Measurements from ENCODE around the gene ZNF555.
"Not testable (repeated sequence)": the region's sequence is repeated elsewhere in the genome, so short reads cannot be mapped to it uniquely, and the experiment has no call there.

The ZNF555 gene

GRCh38 chr19:2869618-2870017 is 28.3 kb downstream of the ZNF555 start:
- DNase-seq, result no peak

GRCh38 chr19:2872175-2872574 is 30.9 kb downstream of the ZNF555 start:
- peak; percentile 20 for DNase-seq

GRCh38 chr19:2877398-2878331 is 36.4 kb downstream of the ZNF555 start:
- no peak for DNase-seq

GRCh38 chr19:2883686-2884439 is 42.6 kb downstream of the ZNF555 start:
- DNase-seq, result no peak

- DNase-seq, result no peak
Measured at GRCh38 chr19:2885736-2886135, 44.5 kb downstream of the ZNF555 start.

GRCh38 chr19:2887391-2887914 is 46.2 kb downstream of the ZNF555 start:
- peak; percentile 56 for DNase-seq

- no peak for DNase-seq
Measured at GRCh38 chr19:2888731-2889224, 47.5 kb downstream of the ZNF555 start.

- DNase-seq, result not testable (repeated sequence)
Measured at GRCh38 chr19:2890531-2890930, 49.3 kb downstream of the ZNF555 start.

- DNase-seq, result no peak
Measured at GRCh38 chr19:2896694-2897093, 55.4 kb downstream of the ZNF555 start.

- peak; percentile 99 for DNase-seq
Measured at GRCh38 chr19:2900296-2901252, 59.3 kb downstream of the ZNF555 start, which contains the start of gene ZNF57. Gene ZNF57, plus strand, starts transcription at chr19:2900928. Its CDS starts 118 bp downstream, at chr19:2901046.

- DNase-seq, result no peak
Measured at GRCh38 chr19:2902590-2903218, 61.4 kb downstream of the ZNF555 start.

GRCh38 chr19:2903326-2903725 is 62.1 kb downstream of the ZNF555 start:
- DNase-seq, result not testable (repeated sequence)

GRCh38 chr19:2905918-2906519 is 64.7 kb downstream of the ZNF555 start:
- DNase-seq, result no peak

GRCh38 chr19:2906631-2907195 is 65.4 kb downstream of the ZNF555 start:
- no peak for DNase-seq

All from fibroblast of skin of back (primary cell).